ENCODE measurements around the gene BTBD9. TPM values are rescaled to one million over a fixed set of nuclear protein-coding genes. Genes with fewer than 3 reads are reported as not detected.

Gene BTBD9
- total and polyA plus RNA-seq, 2 of the 13 experiments (the other 11 are each of a cell fraction or from before 2014, with no cell fraction given), result 1.2 to 3.0 TPM

- TF ChIP-seq NCOA2 (CRISPR knock-in tag; IDR thresholded peaks at IDR 0.05) (no peak), PAWR (CRISPR knock-in tag; IDR thresholded peaks at IDR 0.05; ENCODE audit: borderline replicate concordance) (no peak), ZNF225 (CRISPR knock-in tag; IDR thresholded peaks at IDR 0.05) (peak; percentile 3; the same call in 1 of the 2 replicates), ARID4A (CRISPR knock-in tag; IDR thresholded peaks at IDR 0.05; ENCODE audit: borderline replicate concordance) (peak; percentile 83), MIXL1 (CRISPR knock-in tag; IDR thresholded peaks at IDR 0.05) (no peak), YEATS2 (CRISPR knock-in tag; IDR thresholded peaks at IDR 0.05; ENCODE audit: borderline replicate concordance) (peak; percentile 52; the same call in 1 of the 2 replicates), MAX (IDR thresholded peaks at IDR 0.05) (peak; percentile 15; the same call in 1 of the 2 replicates), ZNF83 (CRISPR knock-in tag; IDR thresholded peaks at IDR 0.05; ENCODE audit: borderline replicate concordance) (no peak), ZNF616 (CRISPR knock-in tag; IDR thresholded peaks at IDR 0.05; ENCODE audit: low read depth) (peak; percentile 65), AHDC1 (CRISPR knock-in tag; IDR thresholded peaks at IDR 0.05; ENCODE audit: borderline replicate concordance) (no peak), SRSF1 (optimal IDR thresholded peaks at IDR 0.05; ENCODE audit: low read depth, low read length) (no peak), ARNT (IDR thresholded peaks at IDR 0.05) (no peak), ZSCAN21 (CRISPR knock-in tag; IDR thresholded peaks at IDR 0.05; ENCODE audit: borderline replicate concordance) (peak; percentile 80; the same call in 1 of the 2 replicates), TFDP2 (CRISPR knock-in tag; IDR thresholded peaks at IDR 0.05) (peak; percentile 15; the same call in 1 of the 2 replicates), JUND (CRISPR knock-in tag; IDR thresholded peaks at IDR 0.05) (no peak)
Measured at GRCh38 chr6:38639498-38640215, at the start of gene BTBD9 (continued).
